HG02870 (cell line): ENCODE data around the gene TFCP2L1.

ENCODE experiments used
- ATAC-seq: cut with Tn5 transposase; IDR thresholded peaks from one replicate; pipeline ENCODE4 v1.9.1; 2021; ENCODE audit warnings: mild to moderate bottlenecking, moderate library complexity; ENCODE audit not compliant: unreplicated experiment

TFCP2L1 gene

DNA sequence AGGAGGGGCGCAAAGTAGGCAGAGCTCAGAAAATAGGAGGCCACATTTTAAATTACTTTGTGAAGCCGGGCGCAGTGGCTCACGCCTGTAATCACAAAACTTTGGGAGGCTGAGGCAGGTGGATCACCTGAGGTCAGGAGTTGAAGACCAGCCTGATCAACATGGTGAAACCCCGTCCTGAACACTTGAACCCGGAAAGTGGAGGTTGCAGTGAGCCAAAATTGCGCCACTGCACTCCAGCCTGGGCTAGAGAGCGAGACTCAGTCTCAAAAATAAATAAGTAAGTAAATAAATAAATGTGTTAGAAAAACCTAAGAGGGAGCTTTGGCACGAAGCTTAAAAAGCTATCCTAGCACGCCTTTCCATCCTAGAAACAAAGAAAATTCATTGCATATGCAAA is 105.5 kb downstream of the TFCP2L1 start:
- no peak for ATAC-seq

DNA sequence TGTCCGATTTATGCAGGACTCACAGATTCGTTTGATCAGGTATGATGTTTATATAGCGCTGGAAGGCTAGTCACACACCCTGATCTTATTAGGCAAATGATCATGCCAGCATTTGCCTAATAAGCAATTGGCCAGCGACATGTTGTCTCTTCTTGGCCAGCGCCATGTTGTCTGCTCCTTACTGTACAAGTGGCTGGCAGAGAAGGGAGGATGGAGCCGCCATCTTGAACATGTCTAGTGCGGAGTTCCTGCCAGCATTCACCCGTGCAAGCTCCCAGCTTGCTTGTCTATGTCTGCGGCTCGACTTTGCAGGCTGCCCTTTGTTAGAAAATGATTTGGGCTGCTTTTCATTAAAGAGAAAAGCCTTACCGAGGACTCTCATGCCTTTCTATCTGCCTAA is 106.3 kb downstream of the TFCP2L1 start:
- ATAC-seq: no peak

DNA sequence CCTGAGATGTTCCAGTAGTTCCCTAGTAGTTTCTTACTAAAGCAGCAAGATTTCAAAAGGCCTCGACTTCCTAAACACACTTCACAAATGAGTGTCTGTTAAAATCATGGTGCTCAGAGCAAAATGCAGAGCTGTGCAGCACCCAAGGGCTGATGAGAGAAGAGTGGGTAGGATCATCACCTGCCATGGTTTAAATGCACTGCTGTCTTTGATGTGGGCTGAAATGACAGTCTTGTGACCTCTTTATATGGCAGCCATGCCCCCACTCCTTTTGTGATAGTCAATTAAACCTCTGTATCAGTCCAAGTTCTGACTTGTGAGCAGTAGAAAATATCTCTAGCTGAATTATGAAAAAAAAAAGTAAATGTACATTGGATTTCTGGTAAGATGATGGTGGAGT is 107.1 kb downstream of the TFCP2L1 start:
- no peak for ATAC-seq

DNA sequence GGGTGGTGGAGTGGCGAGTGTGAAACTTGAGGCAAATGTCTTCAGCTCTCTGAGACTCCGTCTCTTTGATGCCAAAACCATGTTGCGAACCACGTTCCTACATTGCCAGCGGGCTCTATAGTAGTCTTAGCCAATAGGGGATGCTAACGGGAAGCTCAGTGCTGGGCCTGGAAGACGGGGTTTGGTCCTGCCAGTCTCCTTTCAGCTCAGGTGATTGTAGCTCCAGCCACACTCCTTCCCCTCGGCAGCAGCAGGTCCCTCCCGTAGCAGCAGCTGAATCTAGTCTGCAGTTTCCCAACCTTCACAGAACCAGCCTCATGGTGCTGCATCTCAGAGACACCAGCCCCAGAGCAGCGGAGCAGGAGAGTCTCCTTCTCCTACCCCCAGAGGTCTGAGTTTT is 109.7 kb downstream of the TFCP2L1 start:
- ATAC-seq: no peak

DNA sequence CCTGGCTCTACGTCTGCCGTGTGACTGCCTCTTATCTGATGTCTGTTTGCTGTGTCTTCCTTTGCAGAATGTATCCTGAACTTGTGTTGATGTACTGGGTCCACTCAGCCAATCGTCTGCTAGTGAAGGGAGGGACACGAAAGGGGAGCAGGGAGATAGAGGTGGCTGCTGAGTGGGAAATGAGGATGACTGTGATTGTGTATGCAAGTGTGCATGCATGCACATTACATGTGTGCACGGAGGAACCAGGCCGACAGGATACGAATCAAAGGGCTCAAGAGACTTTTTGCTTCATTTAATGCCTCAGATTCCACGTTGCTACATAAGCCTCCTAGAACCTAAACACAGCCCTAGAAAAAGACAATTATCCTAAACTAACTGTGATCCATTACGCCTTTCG is 111.2 kb downstream of the TFCP2L1 start:
- no peak for ATAC-seq

DNA sequence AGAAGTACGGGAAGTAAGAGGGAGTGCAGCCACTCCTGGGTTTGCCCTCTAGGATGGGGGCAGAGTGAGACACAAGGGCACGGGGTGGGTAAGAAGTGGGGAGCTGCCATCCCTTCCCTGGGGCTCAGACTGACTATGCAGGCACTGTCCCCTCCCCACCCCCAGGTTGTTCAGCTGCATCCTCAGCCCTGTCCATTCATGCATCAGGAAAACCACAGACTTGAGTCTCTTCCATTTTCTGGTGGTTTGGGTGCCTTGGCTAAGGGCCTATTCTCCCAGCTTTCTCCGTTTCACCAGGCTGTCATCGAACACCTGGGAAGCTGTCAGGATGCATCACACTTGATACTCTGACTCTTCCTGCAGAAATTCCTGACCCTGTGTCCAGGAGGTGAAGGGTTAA is 111.9 kb downstream of the TFCP2L1 start:
- no peak for ATAC-seq

DNA sequence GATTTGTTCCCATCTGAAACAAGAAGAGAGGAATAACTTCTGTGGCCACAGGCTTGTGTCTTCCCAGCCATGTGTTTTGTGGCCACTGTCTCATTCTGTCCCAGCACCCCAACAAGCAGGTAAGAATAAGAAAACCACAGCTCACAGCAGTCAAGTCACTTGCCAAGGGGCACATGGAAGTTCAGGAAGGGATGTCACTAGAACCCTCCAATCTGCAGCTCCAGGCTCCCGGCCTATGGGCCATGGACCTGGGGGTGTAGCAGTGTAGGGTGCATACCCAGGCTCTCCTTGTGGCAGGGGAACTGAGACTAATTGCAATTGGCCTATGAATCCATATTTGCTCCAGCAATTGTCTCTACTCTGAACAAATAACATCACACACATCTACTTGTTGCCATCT is 112.5 kb downstream of the TFCP2L1 start:
- ATAC-seq: no peak

DNA sequence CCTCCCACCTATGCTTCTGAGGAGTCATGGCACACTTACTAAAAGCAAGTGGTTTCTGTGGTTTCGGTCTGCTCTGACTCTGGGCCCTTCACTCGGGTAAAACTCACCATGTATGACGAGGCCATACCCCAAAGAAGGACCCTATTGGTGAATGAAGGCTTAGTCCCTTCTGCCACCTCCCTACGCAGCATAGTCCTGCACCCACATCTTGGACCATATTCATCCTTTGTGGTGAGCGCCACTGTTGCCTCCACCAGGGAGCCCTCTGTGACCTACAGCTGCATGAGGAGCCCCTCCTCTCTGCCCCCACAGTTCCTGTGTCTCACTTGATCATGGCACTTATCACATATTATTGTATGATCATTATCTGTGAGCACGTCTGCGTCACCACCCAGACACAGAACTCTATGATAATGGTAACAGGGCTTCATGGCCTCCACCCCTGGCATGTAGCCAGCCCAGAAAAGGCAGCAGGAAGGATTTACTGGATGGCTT is 113.3 kb downstream of the TFCP2L1 start:
- no peak for ATAC-seq

DNA sequence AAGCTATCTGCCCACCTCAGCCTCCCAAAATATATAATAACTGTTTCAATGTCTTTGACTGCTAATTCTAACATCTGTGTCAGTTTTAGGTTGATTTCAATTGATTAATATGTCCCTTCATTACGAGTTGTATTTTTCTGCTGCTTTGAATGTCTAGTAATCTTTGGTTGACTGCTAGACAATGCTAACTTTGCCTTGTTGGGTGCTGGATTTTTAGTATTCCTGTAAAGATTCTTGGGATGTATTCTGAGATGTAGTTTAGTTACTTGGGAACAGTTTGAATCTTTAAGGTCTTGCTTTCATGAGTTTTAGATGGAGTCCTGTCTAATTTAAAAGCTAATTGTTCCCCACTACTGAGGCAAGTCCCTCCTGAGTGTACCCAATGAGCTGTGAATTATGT is 114.4 kb downstream of the TFCP2L1 start:
- no peak for ATAC-seq

DNA sequence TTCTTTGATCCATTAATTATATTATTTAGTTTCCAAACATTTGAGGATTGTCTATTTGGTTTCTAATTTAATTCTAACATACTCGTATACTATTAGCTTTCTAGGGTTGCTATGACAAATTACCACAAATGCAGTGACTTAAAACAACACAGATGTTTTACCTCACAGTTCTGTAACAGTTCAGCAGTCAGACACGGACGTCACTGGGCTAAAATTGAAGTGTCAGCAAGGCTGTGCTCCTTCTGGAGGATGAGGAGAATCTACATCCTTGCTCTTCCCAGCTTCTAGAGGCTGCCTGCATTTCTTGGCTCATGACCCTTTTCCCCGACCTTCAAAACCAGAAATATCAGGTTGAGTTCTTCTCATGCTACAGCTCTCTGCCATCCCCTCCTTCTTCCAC is 117.6 kb downstream of the TFCP2L1 start:
- no peak for ATAC-seq
